GM10266 (cell line): Measurements from ENCODE around the gene KCTD20.

Source experiments
- DNase-seq: peaks from one replicate; pipeline ENCODE4 v3.0.0; 2012; ENCODE audit errors: extremely low spot score
- CTCF ChIP-seq: IDR thresholded peaks from 2 replicates; pipeline ENCODE4 v1.5.1; 2012; ENCODE audit warnings: mild to moderate bottlenecking, low read depth; ENCODE audit not compliant: control insufficient read depth, insufficient read depth; ENCODE audit errors: missing control alignments

The KCTD20 gene

GRCh38 chr6:36493319-36493718 lies 50.5 kb downstream of the KCTD20 start:
- no peak for TF ChIP-seq CTCF
- no peak for DNase-seq

- no peak for DNase-seq
These were observed 51.1 kb downstream of the KCTD20 start for GRCh38 chr6:36493859-36494258.

GRCh38 chr6:36495086-36495485 lies 52.3 kb downstream of the KCTD20 start:
- DNase-seq: no peak

More at GRCh38 chr6:36493859-36494258, 51.1 kb downstream of the KCTD20 start:
- no peak for TF ChIP-seq CTCF

GRCh38 chr6:36499918-36500317 lies 57.1 kb downstream of the KCTD20 start:
- no peak for DNase-seq
- TF ChIP-seq CTCF: no peak

More at GRCh38 chr6:36495086-36495485, 52.3 kb downstream of the KCTD20 start:
- no peak for TF ChIP-seq CTCF

- TF ChIP-seq CTCF: no peak
These were observed 58.9 kb downstream of the KCTD20 start for GRCh38 chr6:36501686-36502085.

GRCh38 chr6:36504181-36504580 lies 61.4 kb downstream of the KCTD20 start:
- DNase-seq: no peak
- no peak for TF ChIP-seq CTCF

More at GRCh38 chr6:36501686-36502085, 58.9 kb downstream of the KCTD20 start:
- no peak for DNase-seq

- TF ChIP-seq CTCF: no peak
- no peak for DNase-seq
These were observed 62.2 kb downstream of the KCTD20 start for GRCh38 chr6:36504982-36505381.
